Measurements from ENCODE around the gene CACNG4. TPM values are rescaled to one million over a fixed set of nuclear protein-coding genes. Genes with fewer than 3 reads are reported as not detected.

CACNG4 gene
- total RNA-seq, 2 donors from 2014 or later = 9.5 to 12.9 TPM

GRCh38 chr17:67053438-67054000 lies 89.0 kb downstream of the CACNG4 start:
- Histone ChIP-seq H3K9me3 (no peaks in the 10 kb centered on the region), H3K36me3 (no peaks in the 10 kb centered on the region), H3K4me1 (replicated peaks) (no peaks in the 10 kb centered on the region), H3K27ac (no peak overlapping the region), H3K27me3 (replicated peaks; ENCODE audit: insufficient read depth) (no peaks in the 10 kb centered on the region), H3K4me3 (no peak overlapping the region)
- 89% methylated on average over 9 of the region's 9 CpGs for WGBS
- DNase-seq (ENCODE audit: low spot score) = no peak
- TF ChIP-seq, protein P1, sequence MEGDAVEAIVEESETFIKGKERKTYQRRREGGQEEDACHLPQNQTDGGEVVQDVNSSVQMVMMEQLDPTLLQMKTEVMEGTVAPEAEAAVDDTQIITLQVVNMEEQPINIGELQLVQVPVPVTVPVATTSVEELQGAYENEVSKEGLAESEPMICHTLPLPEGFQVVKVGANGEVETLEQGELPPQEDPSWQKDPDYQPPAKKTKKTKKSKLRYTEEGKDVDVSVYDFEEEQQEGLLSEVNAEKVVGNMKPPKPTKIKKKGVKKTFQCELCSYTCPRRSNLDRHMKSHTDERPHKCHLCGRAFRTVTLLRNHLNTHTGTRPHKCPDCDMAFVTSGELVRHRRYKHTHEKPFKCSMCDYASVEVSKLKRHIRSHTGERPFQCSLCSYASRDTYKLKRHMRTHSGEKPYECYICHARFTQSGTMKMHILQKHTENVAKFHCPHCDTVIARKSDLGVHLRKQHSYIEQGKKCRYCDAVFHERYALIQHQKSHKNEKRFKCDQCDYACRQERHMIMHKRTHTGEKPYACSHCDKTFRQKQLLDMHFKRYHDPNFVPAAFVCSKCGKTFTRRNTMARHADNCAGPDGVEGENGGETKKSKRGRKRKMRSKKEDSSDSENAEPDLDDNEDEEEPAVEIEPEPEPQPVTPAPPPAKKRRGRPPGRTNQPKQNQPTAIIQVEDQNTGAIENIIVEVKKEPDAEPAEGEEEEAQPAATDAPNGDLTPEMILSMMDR (IDR thresholded peaks at IDR 0.05) = no peak
- TF ChIP-seq POLR2A (IDR thresholded peaks at IDR 0.05) (no peak), POLR2AphosphoS5 (IDR thresholded peaks at IDR 0.05) (no peak)
- intact Hi-C loops (cut with DNase I) = no loop called here

GRCh38 chr17:67054011-67054591 lies 89.6 kb downstream of the CACNG4 start:
- Histone ChIP-seq H3K27me3 (replicated peaks; ENCODE audit: insufficient read depth) (no peaks in the 10 kb centered on the region), H3K27ac (no peak overlapping the region), H3K4me3 (no peak overlapping the region), H3K36me3 (no peaks in the 10 kb centered on the region), H3K4me1 (replicated peaks) (no peaks in the 10 kb centered on the region), H3K9me3 (no peaks in the 10 kb centered on the region)
- DNase-seq (ENCODE audit: low spot score) = no peak
- intact Hi-C loops (cut with DNase I) = no loop called here
- WGBS = 86% methylated on average over 18 of the region's 19 CpGs
- TF ChIP-seq, protein P1 (IDR thresholded peaks at IDR 0.05) = no peak
- TF ChIP-seq POLR2A (IDR thresholded peaks at IDR 0.05) (no peak), POLR2AphosphoS5 (IDR thresholded peaks at IDR 0.05) (no peak)

- H3K27me3 ChIP-seq (replicated peaks; ENCODE audit: insufficient read depth) = no peaks in the 10 kb centered on the region
- H3K36me3 ChIP-seq = no peaks in the 10 kb centered on the region
- intact Hi-C loops (cut with DNase I) = no loop called here
- no peaks in the 10 kb centered on the region for H3K4me1 ChIP-seq (replicated peaks)
- DNase-seq (ENCODE audit: low spot score) = no peak
- H3K27ac ChIP-seq = no peak overlapping the region
- H3K4me3 ChIP-seq = no peak overlapping the region
- no peak for TF ChIP-seq POLR2AphosphoS5 (IDR thresholded peaks at IDR 0.05)
- 75% methylated on average over 5 of the region's 5 CpGs for WGBS
- no peaks in the 10 kb centered on the region for H3K9me3 ChIP-seq
Observed at GRCh38 chr17:67054608-67055007, 90.1 kb downstream of the CACNG4 start.

- Histone ChIP-seq H3K4me3 (no peak overlapping the region), H3K4me1 (replicated peaks) (no peaks in the 10 kb centered on the region), H3K9me3 (no peaks in the 10 kb centered on the region), H3K27me3 (replicated peaks; ENCODE audit: insufficient read depth) (no peaks in the 10 kb centered on the region), H3K36me3 (no peaks in the 10 kb centered on the region), H3K27ac (no peak overlapping the region)
- 96% methylated on average over 19 of the region's 19 CpGs for WGBS
- DNase-seq (ENCODE audit: low spot score) = no peak
- intact Hi-C loops (cut with DNase I) = no loop called here
- TF ChIP-seq POLR2AphosphoS5 (IDR thresholded peaks at IDR 0.05) (no peak), POLR2A (IDR thresholded peaks at IDR 0.05) (no peak)
- TF ChIP-seq, protein P1 (IDR thresholded peaks at IDR 0.05) = no peak
Observed at GRCh38 chr17:67055041-67055443, 90.5 kb downstream of the CACNG4 start.

GRCh38 chr17:67055811-67056745 lies 91.6 kb downstream of the CACNG4 start:
- intact Hi-C loops (cut with DNase I) = no loop called here
- Histone ChIP-seq H3K27me3 (replicated peaks; ENCODE audit: insufficient read depth) (no peaks in the 10 kb centered on the region), H3K4me1 (replicated peaks) (no peaks in the 10 kb centered on the region), H3K36me3 (no peaks in the 10 kb centered on the region), H3K9me3 (no peaks in the 10 kb centered on the region), H3K4me3 (no peak overlapping the region), H3K27ac (peak overlapping the region in 1 of 2 donors; percentile 42)
- WGBS = 81% methylated on average over 29 of the region's 29 CpGs
- TF ChIP-seq, protein P1 (IDR thresholded peaks at IDR 0.05) = no peak
- no peak for TF ChIP-seq POLR2A (IDR thresholded peaks at IDR 0.05)
- peak; percentile 65 for TF ChIP-seq POLR2AphosphoS5 (IDR thresholded peaks at IDR 0.05)
- peak; percentile 67 for DNase-seq (ENCODE audit: low spot score)
